Glomerular visceral epithelial cell (primary cell): ENCODE results near the gene ATF6B.
"Not testable (repeated sequence)": the region's sequence is repeated elsewhere in the genome, so short reads cannot be mapped to it uniquely, and the experiment has no call there.

Source experiments
- DNase-seq: peaks from one replicate; pipeline ENCODE4 v3.0.0-alpha.2; 2016; ENCODE audit errors: extremely low spot score

The ATF6B gene

GRCh38 chr6:32107406-32107805, 20.6 kb downstream of the ATF6B start:
- peak; percentile 33 for DNase-seq

GRCh38 chr6:32105433-32105832, 22.6 kb downstream of the ATF6B start:
- DNase-seq = no peak

GRCh38 chr6:32102255-32102654, 25.8 kb downstream of the ATF6B start:
- no peak for DNase-seq

GRCh38 chr6:32100251-32100650, 27.8 kb downstream of the ATF6B start:
- not testable (repeated sequence) for DNase-seq

GRCh38 chr6:32097364-32097763, 30.7 kb downstream of the ATF6B start:
- DNase-seq = no peak

GRCh38 chr6:32096394-32097258, 31.4 kb downstream of the ATF6B start:
- DNase-seq = no peak

GRCh38 chr6:32096087-32096393, 32.0 kb downstream of the ATF6B start:
- no peak for DNase-seq

- no peak for DNase-seq
Observed at GRCh38 chr6:32095338-32096086, 32.5 kb downstream of the ATF6B start.

GRCh38 chr6:32092760-32093497, 35.1 kb downstream of the ATF6B start:
- no peak for DNase-seq

- no peak for DNase-seq
Observed at GRCh38 chr6:32089082-32089828, 38.8 kb downstream of the ATF6B start.

- DNase-seq = no peak
Observed at GRCh38 chr6:32088487-32089049, 39.5 kb downstream of the ATF6B start.

- peak; percentile 63 for DNase-seq
Observed at GRCh38 chr6:32087574-32088486, 40.2 kb downstream of the ATF6B start.

- DNase-seq = peak; percentile 87
Observed at GRCh38 chr6:32086661-32087573, 41.1 kb downstream of the ATF6B start.

- DNase-seq = no peak
Observed at GRCh38 chr6:32085759-32086459, 42.1 kb downstream of the ATF6B start.

GRCh38 chr6:32084780-32085179, 43.3 kb downstream of the ATF6B start:
- DNase-seq = no peak

- DNase-seq = no peak
Observed at GRCh38 chr6:32083812-32084768, 44.0 kb downstream of the ATF6B start.

GRCh38 chr6:32082935-32083334, 45.1 kb downstream of the ATF6B start:
- DNase-seq = peak; percentile 82
